H1 (cell line): Measurements from ENCODE around the gene PPOX. TPM values are rescaled to one million over a fixed set of nuclear protein-coding genes. Genes with fewer than 3 reads are reported as not detected.

Source experiments
- CTCF ChIA-PET: fragments of 300-600 bp; sonication (Branson Sonifier 250); formaldehyde crosslinking; loops from one replicate; lab custom pipeline; 2021; ENCODE audit not compliant: partially characterized antibody; lab: Charles Lee
- POLR2A ChIA-PET: fragments of 300-600 bp; sonication (Branson Sonifier 250); formaldehyde crosslinking; loops from one replicate; lab custom pipeline; 2021; ENCODE audit warnings: inconsistent platforms; ENCODE audit not compliant: partially characterized antibody; lab: Charles Lee
- DNase-seq, 2 experiments: peaks; one replicate each; pipeline versions ENCODE4 v3.0.0 to v3.0.0-alpha.2; 2010 to 2022; ENCODE audit warnings: low spot score in 2 of 2, low read depth in 1 of 2, mixed read lengths in 1 of 2
- FAIRE-seq: peaks from 2 replicates; lab custom pipeline; 2011; peaks lifted over from hg19 to GRCh38; lab: Jason Lieb, UNC
- H2AFZ ChIP-seq: 2 replicates; pipeline ENCODE4 v1.8.1; 2012; ENCODE audit warnings: low read length, inconsistent platforms
- H2AK5ac ChIP-seq: 2 replicates; pipeline ENCODE4 v1.6.1; 2013; ENCODE audit warnings: low read depth, low read length
- H2BK120ac ChIP-seq: replicated peaks from 2 replicates; pipeline ENCODE3; 2013; ENCODE audit warnings: low read depth, low read length, inconsistent platforms
- H2BK12ac ChIP-seq: 2 replicates; pipeline ENCODE4 v1.6.1; 2013; ENCODE audit warnings: low read depth, low read length
- H2BK15ac ChIP-seq: 2 replicates; pipeline ENCODE4 v1.6.1; 2013; ENCODE audit warnings: low read length
- H2BK20ac ChIP-seq: 2 replicates; pipeline ENCODE4 v1.6.1; 2013; ENCODE audit warnings: low read length
- H2BK5ac ChIP-seq: 2 replicates; pipeline ENCODE4 v1.6.1; 2013; ENCODE audit warnings: low read depth, low read length
- H3K14ac ChIP-seq: 2 replicates; pipeline ENCODE4 v1.6.1; 2013; ENCODE audit warnings: inconsistent platforms; ENCODE audit not compliant: insufficient read length
- H3K18ac ChIP-seq: 2 replicates; pipeline ENCODE4 v1.6.1; 2013; ENCODE audit warnings: low read length; ENCODE audit errors: extremely low read depth
- H3K23ac ChIP-seq: 2 replicates; pipeline ENCODE4 v1.6.1; 2013; ENCODE audit warnings: inconsistent platforms; ENCODE audit not compliant: insufficient read length
- H3K23me2 ChIP-seq: 2 replicates; pipeline ENCODE4 v1.6.1; 2013; ENCODE audit warnings: low read depth, low read length
- H3K27ac ChIP-seq: 2 replicates; pipeline ENCODE4 v1.6.1; 2011; ENCODE audit warnings: low read depth, low read length, inconsistent platforms
- H3K27me3 ChIP-seq, 4 experiments: replicated peaks in 1 of 4; 1 replicate in 1 of 4; 2 replicates in 3 of 4; pipeline versions ENCODE4 v1.6.1 to v1.8.1; 2011 to 2013; ENCODE audit warnings: low read length in 3 of 4, mild to moderate bottlenecking in 3 of 4, inconsistent platforms in 2 of 4, mixed read lengths in 2 of 4, moderate library complexity in 1 of 4; ENCODE audit not compliant: control insufficient read depth in 3 of 4, insufficient read depth in 3 of 4; ENCODE audit errors: extremely low read depth in 1 of 4
- H3K36me3 ChIP-seq, 4 experiments: 2 replicates each; pipeline versions ENCODE4 v1.6.1 to v1.8.1; 2011 to 2013; ENCODE audit warnings: mild to moderate bottlenecking in 4 of 4, low read length in 3 of 4, moderate library complexity in 2 of 4, control low read depth in 1 of 4, inconsistent platforms in 1 of 4; ENCODE audit not compliant: insufficient read depth in 4 of 4, control insufficient read depth in 2 of 4
- H3K4ac ChIP-seq: replicated peaks from 2 replicates; pipeline ENCODE3; 2013; ENCODE audit warnings: low read length, low read depth, mixed read lengths, inconsistent platforms; ENCODE audit not compliant: insufficient read length
- H3K4me1 ChIP-seq, 4 experiments: replicated peaks in 1 of 4; 1 replicate in 1 of 4; 2 replicates in 3 of 4; pipeline versions ENCODE4 v1.6.1 to v1.8.1; 2011 to 2013; ENCODE audit warnings: low read length in 3 of 4, inconsistent platforms in 2 of 4, mixed read lengths in 1 of 4; ENCODE audit not compliant: insufficient read depth in 4 of 4, control insufficient read depth in 3 of 4
- H3K4me2 ChIP-seq, 2 experiments: 2 replicates each; pipeline versions ENCODE4 v1.6.1 to v1.8.1; 2011 to 2013; ENCODE audit warnings: low read depth in 2 of 2, low read length in 2 of 2, control low read depth in 1 of 2, inconsistent platforms in 1 of 2, mild to moderate bottlenecking in 1 of 2; ENCODE audit not compliant: insufficient read depth in 1 of 2
- H3K4me3 ChIP-seq, 4 experiments: fragments of 200-600, 300-600 bp in 1 of 4; sonication (generic), shearing (Covaris generic), sonication (Bioruptor Twin) in 1 of 4; 2 replicates each; pipeline versions ENCODE4 v1.5.1 to v1.8.1; 2011 to 2016; ENCODE audit warnings: low read length in 4 of 4, low read depth in 3 of 4, control low read depth in 2 of 4, inconsistent platforms in 2 of 4, mild to moderate bottlenecking in 2 of 4, mixed read lengths in 1 of 4, moderate library complexity in 1 of 4; ENCODE audit not compliant: insufficient read depth in 2 of 4; ENCODE audit errors: extremely low read depth in 1 of 4
- H3K56ac ChIP-seq: replicated peaks from 2 replicates; pipeline ENCODE3; 2013; ENCODE audit warnings: low read depth, mild to moderate bottlenecking, mixed read lengths, low read length, inconsistent platforms; ENCODE audit not compliant: insufficient read length
- H3K79me1 ChIP-seq: 2 replicates; pipeline ENCODE4 v1.6.1; 2013; ENCODE audit warnings: low read depth, low read length, control low read depth
- H3K79me2 ChIP-seq, 2 experiments: 2 replicates each; pipeline versions ENCODE4 v1.6.1 to v1.8.1; 2012 to 2013; ENCODE audit warnings: low read length in 2 of 2, mild to moderate bottlenecking in 2 of 2, inconsistent platforms in 1 of 2; ENCODE audit not compliant: insufficient read depth in 2 of 2, control insufficient read depth in 1 of 2
- H3K9ac ChIP-seq, 4 experiments: replicated peaks in 1 of 4; 1 replicate in 1 of 4; 2 replicates in 3 of 4; pipeline versions ENCODE4 v1.6.1 to v1.8.1; 2011 to 2013; ENCODE audit warnings: low read depth in 3 of 4, low read length in 3 of 4, control low read depth in 2 of 4, mild to moderate bottlenecking in 2 of 4, moderate library complexity in 2 of 4, inconsistent platforms in 1 of 4; ENCODE audit errors: extremely low read depth in 1 of 4
- H3K9me3 ChIP-seq, 2 experiments: 2 replicates each; pipeline versions ENCODE4 v1.6.1 to v1.8.1; 2012 to 2013; ENCODE audit warnings: mild to moderate bottlenecking in 2 of 2, moderate library complexity in 2 of 2, control low read depth in 1 of 2, inconsistent platforms in 1 of 2, low read depth in 1 of 2, low read length in 1 of 2, mixed read lengths in 1 of 2; ENCODE audit not compliant: insufficient read depth in 2 of 2
- H4K20me1 ChIP-seq, 2 experiments: replicated peaks in 1 of 2; 2 replicates each; pipeline versions ENCODE3 to v1.8.1; 2011 to 2013; ENCODE audit warnings: inconsistent platforms in 2 of 2, low read length in 2 of 2, mild to moderate bottlenecking in 1 of 2; ENCODE audit not compliant: insufficient read depth in 2 of 2, control insufficient read depth in 1 of 2
- H4K5ac ChIP-seq: 2 replicates; pipeline ENCODE4 v1.6.1; 2013; ENCODE audit warnings: low read length, low read depth, mixed read lengths, inconsistent platforms; ENCODE audit not compliant: insufficient read length
- H4K8ac ChIP-seq: 2 replicates; pipeline ENCODE4 v1.8.0; 2013; ENCODE audit warnings: mild to moderate bottlenecking, moderate library complexity, low read length, inconsistent platforms; ENCODE audit not compliant: insufficient read depth; ENCODE audit errors: extremely low read depth
- H4K91ac ChIP-seq: replicated peaks from 2 replicates; pipeline ENCODE3; 2013; ENCODE audit warnings: low read length, mixed read lengths, inconsistent platforms; ENCODE audit not compliant: insufficient read length
- CEBPB ChIP-seq: IDR thresholded peaks from 2 replicates; pipeline ENCODE4 v1.6.1; 2012; ENCODE audit warnings: low read depth, low read length
- CHD2 ChIP-seq: IDR thresholded peaks from 2 replicates; pipeline ENCODE4 v1.6.1; 2012; ENCODE audit warnings: low read length, improper control_type of control experiment
- CTBP2 ChIP-seq: IDR thresholded peaks from 2 replicates; pipeline ENCODE4 v1.7.0; 2011; ENCODE audit warnings: borderline replicate concordance, mild to moderate bottlenecking, moderate library complexity, mixed read lengths, low read length; ENCODE audit not compliant: insufficient read depth, insufficient read length
- FOSL1 ChIP-seq: IDR thresholded peaks from 2 replicates; pipeline ENCODE4 v1.6.1; 2011; ENCODE audit warnings: mild to moderate bottlenecking, low read depth, low read length, moderate library complexity; ENCODE audit not compliant: insufficient read depth
- KDM1A ChIP-seq: fragments of 200-600, 300-600 bp; sonication (generic); IDR thresholded peaks from 2 replicates; pipeline ENCODE4 v1.7.1; 2016; ENCODE audit warnings: mild to moderate bottlenecking, low read length, borderline replicate concordance
- RAD21 ChIP-seq, 2 experiments: IDR thresholded peaks in 1 of 2; conservative IDR thresholded peaks in 1 of 2; 2 replicates each; pipeline ENCODE4 v1.6.1; 2011; ENCODE audit warnings: low read depth in 2 of 2, low read length in 2 of 2, improper control_type of control experiment in 1 of 2, inconsistent platforms in 1 of 2, mild to moderate bottlenecking in 1 of 2, moderate library complexity in 1 of 2
- SP1 ChIP-seq: IDR thresholded peaks from 2 replicates; pipeline ENCODE4 v1.6.1; 2011; ENCODE audit warnings: low read depth, low read length
- SUZ12 ChIP-seq: fragments of 200-600 bp; sonication (generic); IDR thresholded peaks from 2 replicates; pipeline ENCODE4 v1.6.1; 2012; ENCODE audit warnings: mild to moderate bottlenecking, inconsistent platforms, low read length, moderate library complexity, mixed read lengths
- TAF1 ChIP-seq: IDR thresholded peaks from 2 replicates; pipeline ENCODE4 v1.6.1; 2011; ENCODE audit warnings: mild to moderate bottlenecking, low read depth, low read length
- TEAD4 ChIP-seq: IDR thresholded peaks from 2 replicates; pipeline ENCODE4 v1.6.1; 2012; ENCODE audit warnings: low read depth, low read length, inconsistent platforms, mixed read lengths
- WGBS, 2 experiments: shearing (Covaris generic) in 1 of 2; methylation state at CpG; one replicate each; pipeline versions ENCODE4 v1.1.6 to v1.1.7; 2013 to 2015; ENCODE audit warnings: low lambda C conversion rate in 2 of 2, mixed read lengths in 2 of 2, inconsistent platforms in 1 of 2, low coverage in 1 of 2, missing lambda C conversion rate in 1 of 2; ENCODE audit not compliant: insufficient replicate concordance in 2 of 2, insufficient coverage in 1 of 2, insufficient read length in 1 of 2; ENCODE audit errors: extremely low coverage in 1 of 2, missing lambda C conversion rate in 1 of 2; 5-methylcytosine and 5-hydroxymethylcytosine counted together
- polyA plus RNA-seq, 7 experiments: library from polyadenylated mRNA; depleted of rRNA in 3 of 7; stranded (reverse) in 5 of 7; unstranded in 2 of 7; fragments of >200 nt in 5 of 7; fragments of 200-250 nt in 2 of 7; gene quantifications; 1 replicate in 5 of 7; 2 replicates in 1 of 7; 4 replicates in 1 of 7; pipeline versions ENCODE4 v1.2.1 to v1.2.3, GENCODE V29; 2011 to 2013; ENCODE audit warnings: missing spikeins in 2 of 7, mixed read lengths in 2 of 7
- total RNA-seq: library from RNA; stranded (reverse); fragmentation: NEBNext Ultra II Directional; extraction: Animal tissue kit (Norgen Biotek cat#: 25700); gene quantifications from 2 replicates; pipeline ENCODE4 v1.2.1, GENCODE V29; 2021
- TF ChIP-seq, protein P1 (sequence below): IDR thresholded peaks from 2 replicates; pipeline ENCODE4 v1.6.1; 2011; ENCODE audit warnings: low read length, improper control_type of control experiment
- TF ChIP-seq, protein P2 (sequence below): IDR thresholded peaks from 2 replicates; pipeline ENCODE4 v1.6.1; 2012; ENCODE audit warnings: inconsistent platforms

Gene PPOX
- total and polyA plus RNA-seq, 2 of the 8 experiments (the other 6 are each of a cell fraction or from before 2014, with no cell fraction given): 39.4 to 40.4 TPM

DNA sequence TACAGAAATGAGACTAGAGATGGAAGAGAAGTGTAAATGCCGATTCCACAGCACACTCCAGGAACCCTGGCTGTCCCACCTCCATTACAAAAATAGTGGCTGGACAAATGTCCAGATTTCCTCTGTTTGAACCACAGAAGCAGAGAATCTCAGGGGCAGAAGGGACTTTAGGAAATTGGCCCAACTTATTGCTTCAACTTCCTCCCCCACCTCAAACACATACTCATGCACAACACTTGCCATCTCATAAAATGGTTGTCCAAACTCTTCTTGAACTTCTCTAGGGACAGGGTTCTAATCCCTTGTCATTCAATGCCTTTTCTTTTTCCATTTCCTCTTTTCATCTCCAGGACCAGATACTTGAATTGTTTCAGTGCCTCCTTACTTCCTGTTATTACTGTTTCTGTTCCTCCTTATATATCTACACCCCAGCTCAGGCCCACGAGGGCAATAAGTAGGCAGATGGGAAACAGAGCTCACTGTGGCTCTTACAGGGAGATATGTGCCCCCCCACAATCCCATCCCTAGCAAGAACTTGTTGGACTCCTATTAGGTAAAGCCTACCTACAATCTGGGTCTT, 19.6 kb downstream of the PPOX start:
- POLR2A ChIA-PET: interaction anchor here (0.7 to 1.2 kb wide), 2 partner anchors 13 to 16 kb away, joined by 4 read pairs; partner anchors contain the start of genes ADAMTS4 and NDUFS2
- TF ChIP-seq, protein P1, sequence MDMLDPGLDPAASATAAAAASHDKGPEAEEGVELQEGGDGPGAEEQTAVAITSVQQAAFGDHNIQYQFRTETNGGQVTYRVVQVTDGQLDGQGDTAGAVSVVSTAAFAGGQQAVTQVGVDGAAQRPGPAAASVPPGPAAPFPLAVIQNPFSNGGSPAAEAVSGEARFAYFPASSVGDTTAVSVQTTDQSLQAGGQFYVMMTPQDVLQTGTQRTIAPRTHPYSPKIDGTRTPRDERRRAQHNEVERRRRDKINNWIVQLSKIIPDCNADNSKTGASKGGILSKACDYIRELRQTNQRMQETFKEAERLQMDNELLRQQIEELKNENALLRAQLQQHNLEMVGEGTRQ: no peak
- TF ChIP-seq SP1 (no peak), FOSL1 (no peak), TAF1 (no peak), CTBP2 (no peak), CEBPB (no peak), CHD2 (no peak), SUZ12 (no peak), TEAD4 (no peak), RAD21 (IDR thresholded peaks at IDR 0.05 in 1 of 2, conservative IDR thresholded peaks at IDR 0.05 in 1 of 2; ENCODE audit: low read depth in 2 of 2, low read length in 2 of 2) (no peak), KDM1A (no peak)
- TF ChIP-seq, protein P2, sequence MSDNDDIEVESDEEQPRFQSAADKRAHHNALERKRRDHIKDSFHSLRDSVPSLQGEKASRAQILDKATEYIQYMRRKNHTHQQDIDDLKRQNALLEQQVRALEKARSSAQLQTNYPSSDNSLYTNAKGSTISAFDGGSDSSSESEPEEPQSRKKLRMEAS: no peak

More for the DNA sequence above, 19.6 kb downstream of the PPOX start:
- Histone ChIP-seq H4K8ac (no peak overlapping the region), H3K4me3 (no peak overlapping the region), H2BK15ac (no peak overlapping the region), H3K79me2 (no peaks in the 10 kb centered on the region), H3K4ac (no peak overlapping the region), H3K27ac (no peak overlapping the region), H3K27me3 (no peaks in the 10 kb centered on the region), H2AK5ac (no peak overlapping the region), H2BK12ac (no peak overlapping the region), H3K56ac (no peak overlapping the region), H2BK5ac (no peak overlapping the region), H2AFZ (no peak overlapping the region), H3K79me1 (no peaks in the 10 kb centered on the region), H3K9ac (no peak overlapping the region), H4K5ac (no peak overlapping the region), H2BK120ac (no peak overlapping the region), H3K4me2 (no peak overlapping the region), H3K23me2 (no peaks in the 10 kb centered on the region; the same call in 1 of the 2 replicates), H4K20me1 (no peaks in the 10 kb centered on the region), H2BK20ac (no peak overlapping the region), H3K9me3 (no peaks in the 10 kb centered on the region), H3K14ac (no peak overlapping the region), H4K91ac (no peak overlapping the region), H3K4me1 (no peaks in the 10 kb centered on the region), H3K23ac (no peak overlapping the region), H3K36me3 (0 out of 8 replicates have a peak, but pooled peaks cover 0 to 2% (median 0%) of the 10 kb centered on the region in 4 experiments), H3K18ac (no peak overlapping the region)
- WGBS, 2 experiments: 86% methylated on average over 2 of the region's 2 CpGs; no CpG with 5 or more reads in 1 of the 2 experiments
- DNase-seq: no peak
- CTCF ChIA-PET: interaction anchor here (0.7 to 1.4 kb wide), 3 partner anchors 15 to 107 kb away, joined by 3 to 4 read pairs (median 4); no protein-coding TSS in a partner anchor
- no peak for FAIRE-seq
